Measurements from ENCODE around the gene NRXN3.

- no peak for TF ChIP-seq EZH2phosphoT487 (IDR thresholded peaks at IDR 0.05; ENCODE audit: low read depth, severe bottlenecking, unreplicated experiment)
- no peak for TF ChIP-seq CTCF (IDR thresholded peaks at IDR 0.05; ENCODE audit: poor library complexity)
- no peak for TF ChIP-seq EZH2 (IDR thresholded peaks at IDR 0.05; ENCODE audit: borderline replicate concordance)
These were observed 1243.7 kb downstream of the NRXN3 start for GRCh38 chr14:79413734-79414428.
